ENCODE measurements around the gene SCUBE1. TPM values are rescaled to one million over a fixed set of nuclear protein-coding genes. Genes with fewer than 3 reads are reported as not detected.

SCUBE1 gene
- total RNA-seq, 2 donors from 2014 or later: 0.14 TPM; not detected in 1

GRCh38 chr22:43170131-43170480 is 173.1 kb downstream of the SCUBE1 start:
- no peak overlapping the region for H3K27ac Mint-ChIP-seq
- no peak overlapping the region for H3K4me3 Mint-ChIP-seq
- no peaks in the 10 kb centered on the region for H3K9me3 Mint-ChIP-seq
- peaks cover 2 to 6% of the 10 kb centered on the region in 2 donors for H3K36me3 Mint-ChIP-seq (ENCODE audit: insufficient read depth in 2 of 2)
- H3K4me1 Mint-ChIP-seq (ENCODE audit: low read depth): no peaks in the 10 kb centered on the region
- DNase-seq (no peak), ATAC-seq (replicated peaks in 1 of 2) (no peak)
- H3K27me3 Mint-ChIP-seq (ENCODE audit: low read depth): no peaks in the 10 kb centered on the region

- H3K27ac Mint-ChIP-seq: no peak overlapping the region
- DNase-seq (no peak), ATAC-seq (replicated peaks in 1 of 2) (no peak)
- H3K9me3 Mint-ChIP-seq: no peaks in the 10 kb centered on the region
- H3K27me3 Mint-ChIP-seq (ENCODE audit: low read depth): no peaks in the 10 kb centered on the region
- H3K36me3 Mint-ChIP-seq (ENCODE audit: insufficient read depth in 2 of 2): peaks cover 2 to 6% of the 10 kb centered on the region in 2 donors
- no peaks in the 10 kb centered on the region for H3K4me1 Mint-ChIP-seq (ENCODE audit: low read depth)
- H3K4me3 Mint-ChIP-seq: no peak overlapping the region
These were observed 173.7 kb downstream of the SCUBE1 start for GRCh38 chr22:43169310-43170130.

GRCh38 chr22:43168471-43169309 is 174.5 kb downstream of the SCUBE1 start:
- H3K27ac Mint-ChIP-seq: no peak overlapping the region

GRCh38 chr22:43167001-43167589 is 176.1 kb downstream of the SCUBE1 start:
- DNase-seq (no peak), ATAC-seq (replicated peaks in 1 of 2) (no peak)
- Mint-ChIP-seq H3K9me3 (no peaks in the 10 kb centered on the region), H3K4me3 (no peak overlapping the region), H3K4me1 (ENCODE audit: low read depth) (no peaks in the 10 kb centered on the region), H3K27me3 (ENCODE audit: low read depth) (no peaks in the 10 kb centered on the region), H3K27ac (peak overlapping the region; percentile 57), H3K36me3 (ENCODE audit: insufficient read depth in 2 of 2) (peaks cover 2% of the 10 kb centered on the region in 2 donors)

More at GRCh38 chr22:43168471-43169309, 174.5 kb downstream of the SCUBE1 start:
- Mint-ChIP-seq H3K4me1 (ENCODE audit: low read depth) (no peaks in the 10 kb centered on the region), H3K36me3 (ENCODE audit: insufficient read depth in 2 of 2) (peaks cover 2 to 6% of the 10 kb centered on the region in 2 donors), H3K9me3 (no peaks in the 10 kb centered on the region), H3K4me3 (no peak overlapping the region), H3K27me3 (ENCODE audit: low read depth) (no peaks in the 10 kb centered on the region)
- DNase-seq: no peak
- ATAC-seq (replicated peaks in 1 of 2): no peak

GRCh38 chr22:43166132-43166930 is 176.8 kb downstream of the SCUBE1 start:
- H3K4me1 Mint-ChIP-seq (ENCODE audit: low read depth): no peaks in the 10 kb centered on the region
- no peaks in the 10 kb centered on the region for H3K27me3 Mint-ChIP-seq (ENCODE audit: low read depth)
- no peak overlapping the region for H3K27ac Mint-ChIP-seq
- ATAC-seq (replicated peaks in 1 of 2): no peak
- no peaks in the 10 kb centered on the region for H3K9me3 Mint-ChIP-seq
- DNase-seq: no peak
- no peak overlapping the region for H3K4me3 Mint-ChIP-seq
- peaks cover 2% of the 10 kb centered on the region in 2 donors for H3K36me3 Mint-ChIP-seq (ENCODE audit: insufficient read depth in 2 of 2)

- ATAC-seq (replicated peaks in 1 of 2): no peak
- H3K36me3 Mint-ChIP-seq (ENCODE audit: insufficient read depth in 2 of 2): peaks cover 0 to 4% of the 10 kb centered on the region in 2 donors
These were observed 178.5 kb downstream of the SCUBE1 start for GRCh38 chr22:43164636-43165035.

GRCh38 chr22:43163241-43163795 is 179.9 kb downstream of the SCUBE1 start:
- no peak overlapping the region for H3K4me3 Mint-ChIP-seq
- H3K36me3 Mint-ChIP-seq (ENCODE audit: insufficient read depth in 2 of 2): peaks cover 0 to 4% of the 10 kb centered on the region in 2 donors
- H3K27ac Mint-ChIP-seq: no peak overlapping the region
- no peaks in the 10 kb centered on the region for H3K27me3 Mint-ChIP-seq (ENCODE audit: low read depth)
- H3K4me1 Mint-ChIP-seq (ENCODE audit: low read depth): no peaks in the 10 kb centered on the region
- no peak for DNase-seq
- no peak for ATAC-seq (replicated peaks in 1 of 2)
- no peaks in the 10 kb centered on the region for H3K9me3 Mint-ChIP-seq

More at GRCh38 chr22:43164636-43165035, 178.5 kb downstream of the SCUBE1 start:
- Mint-ChIP-seq H3K4me3 (no peak overlapping the region), H3K9me3 (no peaks in the 10 kb centered on the region), H3K27ac (no peak overlapping the region), H3K4me1 (ENCODE audit: low read depth) (no peaks in the 10 kb centered on the region), H3K27me3 (ENCODE audit: low read depth) (no peaks in the 10 kb centered on the region)
- no peak for DNase-seq

- Mint-ChIP-seq H3K9me3 (no peaks in the 10 kb centered on the region), H3K27me3 (ENCODE audit: low read depth) (no peaks in the 10 kb centered on the region), H3K4me3 (no peak overlapping the region), H3K27ac (no peak overlapping the region), H3K36me3 (ENCODE audit: insufficient read depth in 2 of 2) (peaks cover 0 to 2% of the 10 kb centered on the region in 2 donors), H3K4me1 (ENCODE audit: low read depth) (no peaks in the 10 kb centered on the region)
- ATAC-seq (replicated peaks in 1 of 2) (no peak), DNase-seq (no peak)
These were observed 180.6 kb downstream of the SCUBE1 start for GRCh38 chr22:43162412-43163150.

GRCh38 chr22:43160497-43161126 is 182.6 kb downstream of the SCUBE1 start:
- no peak for ATAC-seq (replicated peaks in 1 of 2)
- H3K27ac Mint-ChIP-seq: no peak overlapping the region
- no peaks in the 10 kb centered on the region for H3K27me3 Mint-ChIP-seq (ENCODE audit: low read depth)
- H3K9me3 Mint-ChIP-seq: no peaks in the 10 kb centered on the region
- no peak overlapping the region for H3K4me3 Mint-ChIP-seq
- no peaks in the 10 kb centered on the region for H3K4me1 Mint-ChIP-seq (ENCODE audit: low read depth)
- no peak for DNase-seq
- peaks cover 0 to 2% of the 10 kb centered on the region in 2 donors for H3K36me3 Mint-ChIP-seq (ENCODE audit: insufficient read depth in 2 of 2)

- DNase-seq: no peak
- H3K4me1 Mint-ChIP-seq (ENCODE audit: low read depth): no peaks in the 10 kb centered on the region
These were observed 183.5 kb downstream of the SCUBE1 start for GRCh38 chr22:43159484-43160178.

GRCh38 chr22:43158778-43159483 is 184.2 kb downstream of the SCUBE1 start:
- Mint-ChIP-seq H3K9me3 (no peaks in the 10 kb centered on the region), H3K27ac (no peak overlapping the region), H3K27me3 (ENCODE audit: low read depth) (no peaks in the 10 kb centered on the region), H3K4me3 (no peak overlapping the region), H3K4me1 (ENCODE audit: low read depth) (no peaks in the 10 kb centered on the region), H3K36me3 (ENCODE audit: insufficient read depth in 2 of 2) (peaks cover 0 to 2% of the 10 kb centered on the region in 2 donors)
- DNase-seq: no peak
- no peak for ATAC-seq (replicated peaks in 1 of 2)

More at GRCh38 chr22:43159484-43160178, 183.5 kb downstream of the SCUBE1 start:
- H3K27me3 Mint-ChIP-seq (ENCODE audit: low read depth): no peaks in the 10 kb centered on the region
- no peak for ATAC-seq (replicated peaks in 1 of 2)
- H3K9me3 Mint-ChIP-seq: no peaks in the 10 kb centered on the region
- H3K36me3 Mint-ChIP-seq (ENCODE audit: insufficient read depth in 2 of 2): peaks cover 0 to 2% of the 10 kb centered on the region in 2 donors
- no peak overlapping the region for H3K27ac Mint-ChIP-seq
- no peak overlapping the region for H3K4me3 Mint-ChIP-seq
